HG02623 (cell line): Measurements from ENCODE around the gene NTN5.
"Not testable (repeated sequence)": the region's sequence is repeated elsewhere in the genome, so short reads cannot be mapped to it uniquely, and the experiment has no call there.

Source experiments
- ATAC-seq: cut with Tn5 transposase; IDR thresholded peaks from one replicate; pipeline ENCODE4 v1.9.1; 2021; ENCODE audit warnings: moderate library complexity; ENCODE audit not compliant: unreplicated experiment

The NTN5 gene

GRCh38 chr19:48670699-48671445, 1.9 kb downstream of the NTN5 start:
- no peak for ATAC-seq

DNA sequence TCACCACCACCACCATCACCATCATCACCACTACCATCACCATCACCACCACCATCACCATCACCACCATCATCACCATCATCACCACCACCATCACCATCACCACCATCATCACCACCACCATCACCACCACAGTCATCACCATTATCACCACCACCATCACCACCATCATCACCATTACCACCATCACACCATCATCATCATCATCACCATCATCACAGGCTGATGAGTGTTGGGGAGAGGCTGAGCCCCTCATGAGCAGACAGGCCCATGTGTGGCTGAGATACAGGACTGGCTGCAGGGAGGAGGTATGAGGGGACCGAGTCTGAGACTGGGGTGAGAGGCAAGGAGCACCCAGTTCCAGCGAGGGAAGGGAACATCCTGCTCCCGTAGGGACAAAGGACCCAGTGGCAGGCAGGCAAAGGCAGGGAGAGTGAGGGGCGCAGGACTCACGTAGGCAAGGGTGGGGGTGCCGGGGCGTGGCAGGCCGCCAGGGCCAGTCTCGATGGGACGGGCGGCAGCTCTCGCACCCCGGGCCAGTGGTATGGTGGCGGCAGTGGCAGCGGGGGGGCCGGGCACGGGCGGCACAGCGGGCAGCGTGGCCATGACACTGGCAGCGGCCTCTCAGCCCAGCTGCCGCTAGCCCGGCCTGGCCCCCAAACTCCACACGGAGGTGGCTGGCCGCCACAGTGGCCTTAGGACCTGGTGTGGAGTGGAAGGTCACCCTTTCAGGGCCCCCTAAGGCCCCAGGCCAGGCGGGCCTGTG, 2.7 kb downstream of the NTN5 start:
- ATAC-seq = no peak

- no peak for ATAC-seq
Observed at GRCh38 chr19:48668761-48669160, 4.1 kb downstream of the NTN5 start.

DNA sequence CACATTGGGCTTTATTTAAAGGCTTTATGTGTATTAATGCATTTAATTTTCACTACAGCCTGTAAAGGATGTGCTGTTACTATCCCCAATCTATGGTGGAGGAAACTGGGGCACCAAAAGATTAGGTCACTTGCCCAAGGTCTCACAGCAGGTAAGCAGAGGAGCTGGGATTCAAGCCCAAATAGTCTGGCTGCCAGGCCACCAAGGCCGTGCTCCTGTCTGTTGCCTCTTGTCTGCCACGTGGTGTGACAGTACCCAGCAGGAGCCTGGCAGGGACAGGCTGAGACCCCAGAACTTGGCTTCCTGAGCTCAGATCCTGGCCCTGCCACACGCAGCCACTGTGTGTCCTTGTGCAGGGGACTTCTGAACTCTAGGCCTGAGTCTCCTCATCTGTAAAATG, 4.5 kb downstream of the NTN5 start:
- no peak for ATAC-seq

- ATAC-seq = no peak
Observed at GRCh38 chr19:48665786-48666185, 7.0 kb downstream of the NTN5 start.

DNA sequence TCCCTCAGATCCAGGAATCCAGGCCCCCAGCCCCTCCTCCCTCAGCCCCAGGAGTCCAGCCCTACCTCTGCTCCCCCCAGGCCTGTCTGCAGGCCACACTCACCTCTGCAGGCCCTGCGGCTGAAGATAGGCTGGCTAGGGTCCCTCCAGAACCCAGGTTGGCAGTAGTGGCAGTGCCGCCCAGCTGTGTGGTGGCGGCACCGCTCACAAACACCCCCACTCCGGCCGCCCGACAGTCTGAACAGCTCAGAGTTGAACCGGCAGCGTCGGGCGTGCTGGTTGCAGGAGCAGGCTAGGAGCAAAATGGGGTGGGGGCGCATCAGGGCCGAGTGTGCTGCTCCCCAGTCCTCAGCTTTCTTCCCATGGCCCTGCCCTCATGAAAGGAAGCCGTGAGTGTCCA, 8.3 kb downstream of the NTN5 start:
- no peak for ATAC-seq

GRCh38 chr19:48663667-48664066, 9.2 kb downstream of the NTN5 start:
- ATAC-seq = no peak

DNA sequence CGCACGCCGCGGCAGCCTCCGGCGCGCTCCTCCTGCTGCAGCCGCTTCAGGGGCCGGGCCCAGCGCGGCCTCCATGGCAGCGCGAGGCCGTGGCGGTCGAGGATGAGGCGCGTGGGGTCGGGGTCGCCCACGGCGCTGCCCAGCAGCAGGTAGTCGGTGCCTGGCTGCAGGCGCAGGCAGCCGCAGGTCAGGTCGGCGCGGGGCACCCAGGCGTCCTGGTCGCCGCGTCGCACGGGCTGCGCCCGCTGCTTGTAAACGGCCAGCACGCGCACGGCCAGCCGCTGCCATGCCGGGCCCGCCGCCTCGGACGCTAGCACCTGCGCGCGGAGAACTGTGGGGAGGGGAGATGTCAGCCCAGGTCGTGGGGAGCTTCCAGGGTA, 11.1 kb downstream of the NTN5 start:
- no peak for ATAC-seq

GRCh38 chr19:48660852-48661710, 11.7 kb downstream of the NTN5 start:
- ATAC-seq = peak; percentile 64

- no peak for ATAC-seq
Observed at GRCh38 chr19:48659768-48660167, 13.0 kb downstream of the NTN5 start.

- ATAC-seq = no peak
Observed at GRCh38 chr19:48658483-48658882, 14.3 kb downstream of the NTN5 start.

DNA sequence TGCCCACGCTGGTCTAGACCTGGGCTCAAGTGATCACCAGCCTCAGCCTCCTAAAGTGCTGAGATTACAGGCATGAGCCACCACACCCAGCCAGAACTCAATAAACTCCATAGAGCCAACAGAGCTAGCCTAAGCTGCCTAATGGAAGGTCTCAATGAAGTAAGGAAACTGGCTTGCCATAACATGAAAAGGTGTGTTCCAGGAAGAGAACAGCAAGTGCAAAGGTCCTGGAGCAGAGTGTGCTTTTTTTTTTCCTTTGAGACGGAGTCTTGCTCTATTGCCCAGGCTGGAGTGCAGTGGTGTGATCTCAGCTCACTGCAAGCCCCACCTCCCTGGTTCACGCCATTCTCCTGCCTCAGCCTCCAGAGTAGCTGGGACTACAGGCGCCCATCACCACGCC, 15.0 kb downstream of the NTN5 start:
- ATAC-seq = not testable (repeated sequence)

GRCh38 chr19:48656840-48657474, 15.9 kb downstream of the NTN5 start:
- no peak for ATAC-seq

DNA sequence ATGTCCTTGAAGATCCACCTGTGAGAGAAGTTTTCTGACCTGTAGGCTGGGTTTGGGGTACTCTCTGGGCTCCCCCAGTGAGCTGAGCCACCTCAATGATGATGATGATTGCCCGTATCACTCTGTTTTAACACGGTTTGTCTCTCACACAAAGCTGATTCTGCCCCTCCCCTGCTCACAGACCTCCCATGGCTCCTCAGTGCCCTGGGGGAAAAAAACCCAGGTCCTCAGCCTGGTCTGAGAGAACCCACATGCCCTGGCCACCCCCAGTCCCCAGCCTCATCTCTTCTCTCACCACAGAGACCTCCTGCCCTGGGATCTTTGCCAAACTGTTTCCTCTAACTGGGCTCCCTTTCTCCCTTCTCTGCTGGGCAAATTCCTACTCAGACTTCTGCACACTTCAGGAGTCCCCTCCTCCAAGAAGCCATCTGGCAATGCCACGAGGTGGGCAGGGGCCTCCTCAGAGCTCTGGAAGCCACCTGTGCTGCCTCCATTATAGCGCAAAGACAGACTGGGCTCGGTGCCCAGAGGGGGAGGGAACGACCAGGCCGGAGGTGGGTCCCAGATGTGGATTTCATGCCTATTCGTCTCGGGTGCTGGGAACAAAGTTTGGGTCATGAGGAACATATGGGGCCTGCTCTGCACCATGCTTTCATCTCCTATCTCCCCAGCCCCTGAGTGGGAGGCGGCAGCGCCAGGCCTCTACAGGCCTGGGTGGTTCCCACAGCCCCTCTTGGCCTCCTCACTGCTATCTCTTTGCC, 18.3 kb downstream of the NTN5 start:
- no peak for ATAC-seq

GRCh38 chr19:48651683-48652048, 21.2 kb downstream of the NTN5 start:
- ATAC-seq = no peak

DNA sequence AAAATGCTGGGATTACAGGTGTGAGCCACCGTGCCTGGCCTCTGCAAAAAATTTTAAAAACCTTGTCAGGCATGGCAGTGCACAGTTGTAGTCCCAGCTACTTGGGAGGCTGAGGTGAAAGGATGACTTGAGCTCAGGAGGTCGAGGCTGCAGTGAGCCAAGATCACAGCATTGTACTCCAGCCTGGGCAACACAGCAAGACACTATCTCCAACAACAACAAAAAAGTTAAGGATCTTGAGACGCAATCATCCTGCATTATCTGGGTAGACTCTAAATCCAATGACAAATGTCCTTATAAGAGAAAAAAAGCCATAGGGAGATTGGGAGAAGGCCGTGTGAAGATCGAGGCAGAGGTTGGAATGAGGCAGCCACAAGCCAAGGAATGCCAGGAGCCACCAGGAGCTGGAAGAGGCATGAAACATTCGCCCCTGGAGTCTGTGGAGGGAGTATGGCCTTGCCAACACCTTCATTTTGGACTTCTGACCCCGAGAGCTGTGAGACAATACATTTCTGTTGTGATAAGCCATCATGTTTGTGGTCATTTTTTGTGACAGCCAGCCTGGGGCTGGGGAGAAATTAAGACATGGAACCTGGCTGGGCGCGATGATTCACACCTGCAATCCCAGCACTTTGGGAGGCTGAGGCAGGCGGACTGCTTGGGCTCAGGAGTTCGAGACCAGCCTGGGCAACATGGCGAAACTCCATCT, 21.7 kb downstream of the NTN5 start:
- no peak for ATAC-seq

DNA sequence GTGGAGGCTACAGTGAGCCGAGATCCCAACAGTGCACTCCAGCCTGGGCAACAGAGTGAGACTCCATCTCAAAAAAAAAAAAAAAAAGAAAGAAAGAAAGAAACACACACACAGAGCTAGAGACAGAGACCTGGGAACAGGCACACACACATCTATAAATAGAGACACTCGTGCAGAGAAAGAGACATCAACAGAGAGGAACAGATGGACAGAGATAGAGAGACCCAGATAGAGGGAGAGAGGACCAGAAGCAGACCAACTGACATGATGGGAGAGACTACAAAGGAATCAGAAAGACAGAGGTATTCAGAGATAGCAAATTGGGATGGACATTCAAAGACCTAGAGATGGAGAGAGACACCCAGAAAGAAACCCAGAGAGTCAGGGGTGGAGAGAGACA, 24.7 kb downstream of the NTN5 start:
- ATAC-seq = no peak

- ATAC-seq = no peak
Observed at GRCh38 chr19:48646722-48647216, 26.0 kb downstream of the NTN5 start.

- ATAC-seq = peak; percentile 78
Observed at GRCh38 chr19:48646001-48646721, 26.7 kb downstream of the NTN5 start, which contains the start of gene CA11. TSS of gene CA11 (minus strand) at chr19:48646187. CDS start at chr19:48645632, 555 bp downstream.
